ENCODE results near the gene APRT. TPM values are rescaled to one million over a fixed set of nuclear protein-coding genes. Genes with fewer than 3 reads are reported as not detected.
"Not testable (repeated sequence)": the region's sequence is repeated elsewhere in the genome, so short reads cannot be mapped to it uniquely, and the experiment has no call there.

The APRT gene
- polyA plus RNA-seq, 1 experiment = 66.8 TPM

- Histone ChIP-seq H3K27me3 (ENCODE audit: control insufficient read depth, insufficient read depth, low read length) (no peaks in the 10 kb centered on the region), H3K27ac (ENCODE audit: low read depth, low read length) (peak overlapping the region; percentile 95), H3K9me3 (ENCODE audit: control insufficient read depth, insufficient read depth, low read length) (no peaks in the 10 kb centered on the region; the same call in 1 of the 2 replicates), H3K4me3 (ENCODE audit: low read depth, low read length) (no peak overlapping the region)
- no peak for TF ChIP-seq CTCF (IDR thresholded peaks at IDR 0.05; ENCODE audit: low read depth, low read length)
- CTCF ChIA-PET = interaction anchor here (1.2 to 1.3 kb wide), 2 partner anchors 9 to 37 kb away, joined by 5 to 7 read pairs; partner anchors contain the start of gene PIEZO1
- no peak for DNase-seq (ENCODE audit: low read depth, low spot score)
- POLR2A ChIA-PET = interaction anchor here (1.3 to 2.6 kb wide), 4 partner anchors 7 to 27 kb away, joined by 3 to 20 read pairs (median 6); no protein-coding TSS in a partner anchor
Observed at GRCh38 chr16:88774544-88775393, 37.0 kb downstream of the APRT start.

GRCh38 chr16:88773812-88774291, 37.9 kb downstream of the APRT start:
- no peaks in the 10 kb centered on the region for H3K27me3 ChIP-seq (ENCODE audit: control insufficient read depth, insufficient read depth, low read length)
- peak overlapping the region; percentile 36 for H3K4me3 ChIP-seq (ENCODE audit: low read depth, low read length)
- H3K27ac ChIP-seq (ENCODE audit: low read depth, low read length) = peak overlapping the region; percentile 95
- TF ChIP-seq CTCF (IDR thresholded peaks at IDR 0.05; ENCODE audit: low read depth, low read length) = no peak
- CTCF ChIA-PET = interaction anchor here (1.2 to 1.3 kb wide), 2 partner anchors 10 to 36 kb away, joined by 5 to 7 read pairs; partner anchors contain the start of gene PIEZO1
- no peaks in the 10 kb centered on the region; the same call in 1 of the 2 replicates for H3K9me3 ChIP-seq (ENCODE audit: control insufficient read depth, insufficient read depth, low read length)
- DNase-seq (ENCODE audit: low read depth, low spot score) = no peak
- POLR2A ChIA-PET = interaction anchor here (0.7 to 2.6 kb wide), 8 partner anchors 8 to 37 kb away, joined by 3 to 20 read pairs (median 5); partner anchors contain the start of gene PIEZO1

- DNase-seq (ENCODE audit: low read depth, low spot score) = peak; percentile 86
- H3K4me3 ChIP-seq (ENCODE audit: low read depth, low read length) = peak overlapping the region; percentile 36
- ChIA-PET CTCF (interaction anchor here (1.0 to 1.3 kb wide), 3 partner anchors 11 to 36 kb away, joined by 3 to 7 read pairs (median 5); partner anchors contain the start of gene PIEZO1), POLR2A (interaction anchor here (0.5 to 3.0 kb wide), 20 partner anchors 9 to 234 kb away, joined by 3 to 35 read pairs (median 5); partner anchors contain the start of genes APRT and PIEZO1)
- TF ChIP-seq CTCF (IDR thresholded peaks at IDR 0.05; ENCODE audit: low read depth, low read length) = no peak
- peak overlapping the region; percentile 95 for H3K27ac ChIP-seq (ENCODE audit: low read depth, low read length)
- H3K9me3 ChIP-seq (ENCODE audit: control insufficient read depth, insufficient read depth, low read length) = no peaks in the 10 kb centered on the region; the same call in 1 of the 2 replicates
- H3K27me3 ChIP-seq (ENCODE audit: control insufficient read depth, insufficient read depth, low read length) = no peaks in the 10 kb centered on the region
Observed at GRCh38 chr16:88772871-88773811, 38.6 kb downstream of the APRT start.

GRCh38 chr16:88771781-88772180, 39.9 kb downstream of the APRT start:
- POLR2A ChIA-PET = interaction anchor here (1.3 to 3.0 kb wide), 2 partner anchors 13 to 17 kb away, joined by 5 to 35 read pairs; partner anchors contain the start of gene PIEZO1
- H3K4me3 ChIP-seq (ENCODE audit: low read depth, low read length); H3K9me3 ChIP-seq (ENCODE audit: control insufficient read depth, insufficient read depth, low read length); DNase-seq (ENCODE audit: low read depth, low spot score); H3K27me3 ChIP-seq (ENCODE audit: control insufficient read depth, insufficient read depth, low read length); CTCF ChIA-PET: not testable (repeated sequence)
- peak overlapping the region; percentile 95 for H3K27ac ChIP-seq (ENCODE audit: low read depth, low read length)

Data from AG04450 (cell line).